HEK293T (cell line): ENCODE data around the gene INHBC.

Experiments
- BHLHE40 ChIP-seq: fragments of 450-650 bp; IDR thresholded peaks from 2 replicates; pipeline ENCODE4 v1.6.1; 2016; ENCODE audit warnings: mild to moderate bottlenecking, moderate library complexity, borderline replicate concordance
- CTBP1 ChIP-seq: fragments of 450-650 bp; IDR thresholded peaks from 2 replicates; pipeline ENCODE4 v1.6.1; 2016; ENCODE audit warnings: borderline replicate concordance
- ELF4 ChIP-seq: fragments of 450-650 bp; IDR thresholded peaks from 2 replicates; pipeline ENCODE4 v1.6.1; 2017; ENCODE audit warnings: antibody characterized with exemption
- FOXA1 ChIP-seq: fragments of 450-650 bp; IDR thresholded peaks from 2 replicates; pipeline ENCODE4 v1.6.1; 2016; ENCODE audit warnings: mild to moderate bottlenecking
- SP1 ChIP-seq: fragments of 450-650 bp; IDR thresholded peaks from 2 replicates; pipeline ENCODE4 v1.6.1; 2017
- TARDBP ChIP-seq: fragments of 450-650 bp; IDR thresholded peaks from 2 replicates; pipeline ENCODE4 v1.6.1; 2016

DNA sequence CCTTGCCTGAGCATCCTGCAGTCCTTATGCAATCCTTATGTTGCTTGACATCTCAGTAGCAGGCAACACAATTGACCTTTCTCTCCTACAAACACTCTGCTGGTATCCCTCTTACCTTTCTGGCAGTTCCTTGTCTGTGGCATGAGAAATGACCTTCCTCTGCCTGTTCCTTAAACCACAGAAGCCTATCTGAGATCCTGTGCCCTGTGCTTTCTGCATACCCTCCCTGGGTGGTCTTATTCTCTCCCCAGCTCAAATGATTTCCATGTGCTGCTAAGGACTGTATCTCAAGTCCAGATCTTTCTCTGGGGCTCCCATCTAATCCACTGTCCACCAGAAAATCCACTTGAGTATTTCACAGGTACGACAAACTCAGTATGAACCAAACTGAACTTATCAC lies 47.1 kb downstream of the INHBC start:
- no peak for TF ChIP-seq BHLHE40
- no peak for TF ChIP-seq ELF4
- TF ChIP-seq CTBP1, result no peak
- TF ChIP-seq SP1, result no peak
- TF ChIP-seq FOXA1, result no peak
- TF ChIP-seq TARDBP, result no peak
